Endothelial cell of umbilical vein (primary cell): ENCODE data around the gene PRKAG2. TPM values are rescaled to one million over a fixed set of nuclear protein-coding genes. Genes with fewer than 3 reads are reported as not detected.

ENCODE experiments used
- BruUV-seq: library from RNA; stranded (reverse); fragments of 400-500 nt; replicated peaks from 2 replicates; lab custom pipeline; 2021; lab: Mats Ljungman, UMichigan
- CTCF ChIA-PET: fragments of 300-600, 350-600 bp; sonication (Branson Sonifier 250); formaldehyde crosslinking; loops from one replicate; lab custom pipeline; 2021; ENCODE audit warnings: antibody characterized with exemption, inconsistent platforms; lab: Charles Lee
- POLR2A ChIA-PET: fragments of 300-600, 350-600 bp; sonication (Branson Sonifier 250); formaldehyde crosslinking; loops from one replicate; lab custom pipeline; 2021; ENCODE audit warnings: antibody characterized with exemption, inconsistent platforms; lab: Charles Lee
- DNase-seq: peaks from one replicate; pipeline ENCODE4 v3.0.0-alpha.2; 2011; ENCODE audit warnings: low read depth, low spot score
- FAIRE-seq: peaks from 2 replicates; lab custom pipeline; 2011; peaks lifted over from hg19 to GRCh38; lab: Jason Lieb, UNC
- H2AFZ ChIP-seq: 2 replicates; pipeline ENCODE4 v1.6.0; 2012; ENCODE audit warnings: low read depth, low read length, control low read depth, inconsistent platforms
- H3K27ac ChIP-seq: 2 replicates; pipeline ENCODE4 v1.5.1; 2011; ENCODE audit warnings: low read depth, mild to moderate bottlenecking, control low read depth, low read length, moderate library complexity; ENCODE audit not compliant: insufficient read depth
- H3K27me3 ChIP-seq, 2 experiments: 2 replicates each; pipeline versions ENCODE4 v1.6.0 to v1.6.1; 2011; ENCODE audit warnings: low read length in 2 of 2, mixed read lengths in 1 of 2; ENCODE audit not compliant: control insufficient read depth in 2 of 2, insufficient read depth in 2 of 2
- H3K36me3 ChIP-seq, 2 experiments: 2 replicates in 1 of 2; 3 replicates in 1 of 2; pipeline ENCODE4 v1.5.1; 2011; ENCODE audit warnings: low read length in 2 of 2, mild to moderate bottlenecking in 1 of 2, moderate library complexity in 1 of 2; ENCODE audit not compliant: control insufficient read depth in 2 of 2, insufficient read depth in 2 of 2; ENCODE audit errors: extremely low read depth in 1 of 2
- H3K4me1 ChIP-seq: 3 replicates; pipeline ENCODE4 v1.5.1; 2011; ENCODE audit warnings: mild to moderate bottlenecking, low read length; ENCODE audit not compliant: control insufficient read depth, insufficient read depth; ENCODE audit errors: extremely low read depth
- H3K4me2 ChIP-seq: 2 replicates; pipeline ENCODE4 v1.6.1; 2011; ENCODE audit warnings: low read length, control low read depth, mixed read lengths; ENCODE audit not compliant: insufficient read depth
- H3K4me3 ChIP-seq, 3 experiments: fragments of 200-600 bp in 1 of 3; sonication (generic), shearing (Covaris generic) in 1 of 3; replicated peaks in 1 of 3; 2 replicates each; pipeline ENCODE4 v1.5.1; 2011 to 2016; ENCODE audit warnings: control low read depth in 3 of 3, low read length in 3 of 3, mild to moderate bottlenecking in 2 of 3, inconsistent platforms in 1 of 3, low read depth in 1 of 3, moderate library complexity in 1 of 3; ENCODE audit not compliant: insufficient read depth in 1 of 3
- H3K79me2 ChIP-seq: 2 replicates; pipeline ENCODE4 v1.6.0; 2012; ENCODE audit warnings: low read length, inconsistent platforms; ENCODE audit not compliant: control insufficient read depth, insufficient read depth
- H3K9ac ChIP-seq: replicated peaks from 2 replicates; pipeline ENCODE3; 2011; ENCODE audit warnings: low read length, control low read depth; ENCODE audit not compliant: insufficient read depth; ENCODE audit errors: extremely low read depth
- H3K9me1 ChIP-seq: replicated peaks from 3 replicates; pipeline ENCODE4 v1.6.0; 2011; ENCODE audit warnings: mild to moderate bottlenecking, low read length; ENCODE audit not compliant: control insufficient read depth, insufficient read depth; ENCODE audit errors: extremely low read depth
- H3K9me3 ChIP-seq: replicated peaks from 2 replicates; pipeline ENCODE4 v1.5.1; 2012; ENCODE audit warnings: low read length, inconsistent platforms; ENCODE audit not compliant: control insufficient read depth, insufficient read depth
- H4K20me1 ChIP-seq: replicated peaks from 2 replicates; pipeline ENCODE3; 2011; ENCODE audit warnings: mild to moderate bottlenecking, low read length; ENCODE audit not compliant: control insufficient read depth, insufficient read depth; ENCODE audit errors: extremely low read depth
- EZH2 ChIP-seq: IDR thresholded peaks from 2 replicates; pipeline ENCODE4 v1.6.1; 2012; ENCODE audit warnings: borderline replicate concordance, low read depth, mild to moderate bottlenecking, moderate library complexity, low read length, inconsistent platforms; ENCODE audit not compliant: severe bottlenecking
- FOS ChIP-seq: IDR thresholded peaks from 2 replicates; pipeline ENCODE4 v1.6.1; 2011; ENCODE audit warnings: mild to moderate bottlenecking, low read length, moderate library complexity, borderline replicate concordance; ENCODE audit not compliant: insufficient read depth
- GATA2 ChIP-seq: IDR thresholded peaks from 2 replicates; pipeline ENCODE4 v1.7.0; 2011; ENCODE audit warnings: low read depth, mild to moderate bottlenecking, moderate library complexity, mixed read lengths, low read length; ENCODE audit not compliant: insufficient read length, insufficient read depth
- JUN ChIP-seq: IDR thresholded peaks from 2 replicates; pipeline ENCODE4 v1.6.1; 2011; ENCODE audit warnings: borderline replicate concordance, low read depth; ENCODE audit not compliant: insufficient read length, insufficient read depth
- MYC ChIP-seq: IDR thresholded peaks from one replicate; pipeline ENCODE4 v1.6.1; 2011; ENCODE audit warnings: mild to moderate bottlenecking, low read depth, low read length
- POLR2A ChIP-seq: IDR thresholded peaks from 2 replicates; pipeline ENCODE4 v1.6.1; 2012; ENCODE audit warnings: low read depth, mild to moderate bottlenecking, control low read depth, low read length
- POLR2AphosphoS5 ChIP-seq: IDR thresholded peaks from 2 replicates; pipeline ENCODE4 v1.6.1; 2012; ENCODE audit warnings: low read depth, mild to moderate bottlenecking, control low read depth, low read length, moderate library complexity; ENCODE audit not compliant: insufficient read depth
- dilution Hi-C: fragments of 300-500 bp; cut with MboI; formaldehyde crosslinking; loops from one replicate; pipeline ENCODE4 v1.15.0; 2019; ENCODE audit warnings: low sequenced_read_pairs; ENCODE audit not compliant: extremely low pct_ligation_motif_present
- intact Hi-C: fragments of 100-400 bp; cut with micrococcal nuclease; formaldehyde crosslinking; loops from one replicate; pipeline ENCODE4 v1.10.0; 2022
- polyA plus RNA-seq, 4 experiments: library from polyadenylated mRNA; depleted of rRNA in 3 of 4; stranded (reverse) in 3 of 4; unstranded in 1 of 4; fragments of >200 nt; gene quantifications; 2 replicates each; pipeline versions ENCODE4 v1.2.1 to v1.2.3, GENCODE V29; 2011 to 2012; ENCODE audit warnings: missing spikeins in 1 of 4
- total RNA-seq: library from RNA; stranded (reverse); gene quantifications from 2 replicates; pipeline ENCODE4 v1.2.3, GENCODE V29; 2021
- TF ChIP-seq, protein P1 (sequence below): IDR thresholded peaks from 2 replicates; pipeline ENCODE4 v1.6.1; 2011; ENCODE audit not compliant: insufficient read depth, insufficient read length
- TF ChIP-seq, protein P2 (sequence below), 2 donors: IDR thresholded peaks; 1 replicate in 1 of 2; 2 replicates in 1 of 2; pipeline ENCODE4 v1.5.1; 2011; ENCODE audit warnings: low read length in 2 of 2, mild to moderate bottlenecking in 2 of 2, moderate library complexity in 2 of 2, control low read depth in 1 of 2, inconsistent platforms in 1 of 2, low read depth in 1 of 2; ENCODE audit not compliant: insufficient read depth in 1 of 2; ENCODE audit errors: extremely low read depth in 1 of 2

The PRKAG2 gene
- total and polyA plus RNA-seq, 2 donors (not counting 3 experiments of a cell fraction or from before 2014, with no cell fraction given), result 19.3 to 51.5 TPM

DNA sequence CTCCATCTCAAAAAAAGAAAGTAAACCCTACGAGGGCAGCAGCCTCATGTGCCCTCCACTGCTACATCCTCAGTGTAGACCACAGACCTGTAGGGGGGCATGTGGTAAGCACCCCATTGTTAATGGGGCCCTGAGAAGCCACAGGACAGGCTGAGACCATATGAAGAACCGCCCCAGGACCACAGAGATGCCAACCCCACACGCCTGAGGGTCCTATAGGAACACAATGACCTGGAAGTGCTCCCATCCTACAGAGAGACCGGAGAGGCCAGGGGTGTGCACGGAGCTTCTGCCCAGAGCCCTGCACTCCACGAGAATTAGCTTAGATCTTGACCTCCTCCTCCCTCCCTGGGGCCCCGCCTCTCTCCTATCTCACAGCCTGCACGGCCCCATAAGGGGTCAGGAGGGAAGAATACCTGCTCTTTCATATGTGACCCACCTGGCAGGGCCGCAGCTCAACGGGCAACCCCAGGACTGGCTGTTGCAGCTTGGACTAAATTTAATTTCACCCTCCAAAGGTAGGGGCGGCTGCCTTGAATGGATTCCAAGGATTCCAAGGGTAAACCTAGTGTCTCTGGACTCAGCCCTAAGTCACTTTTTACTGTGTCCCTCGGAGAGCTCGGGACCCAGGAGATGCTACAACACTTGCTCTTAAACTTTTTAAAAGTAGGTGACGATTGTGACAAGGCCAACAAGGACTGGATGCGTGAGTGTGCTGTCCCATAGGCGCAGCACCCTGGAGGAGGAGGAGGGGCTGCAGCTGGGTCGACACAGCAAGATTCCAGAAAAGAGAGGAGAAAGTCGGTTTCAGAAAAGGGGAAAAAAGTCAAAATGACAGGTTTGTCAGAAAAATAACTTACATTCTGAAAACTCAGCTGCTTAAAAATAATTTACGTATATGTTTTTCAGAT is 24.2 kb downstream of the PRKAG2 start:
- H3K36me3 ChIP-seq, result no peaks in the 10 kb centered on the region
- H3K4me1 ChIP-seq, result no peaks in the 10 kb centered on the region
- H3K27me3 ChIP-seq, result no peaks in the 10 kb centered on the region
- no peaks in the 10 kb centered on the region for H4K20me1 ChIP-seq
- no peak overlapping the region for H3K4me2 ChIP-seq
- no peaks in the 10 kb centered on the region for H3K9me1 ChIP-seq
- TF ChIP-seq GATA2 (no peak), POLR2AphosphoS5 (no peak), POLR2A (no peak), MYC (no peak), EZH2 (no peak), JUN (no peak), FOS (no peak)
- TF ChIP-seq, protein P1, sequence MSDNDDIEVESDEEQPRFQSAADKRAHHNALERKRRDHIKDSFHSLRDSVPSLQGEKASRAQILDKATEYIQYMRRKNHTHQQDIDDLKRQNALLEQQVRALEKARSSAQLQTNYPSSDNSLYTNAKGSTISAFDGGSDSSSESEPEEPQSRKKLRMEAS, result no peak
- TF ChIP-seq, protein P2, sequence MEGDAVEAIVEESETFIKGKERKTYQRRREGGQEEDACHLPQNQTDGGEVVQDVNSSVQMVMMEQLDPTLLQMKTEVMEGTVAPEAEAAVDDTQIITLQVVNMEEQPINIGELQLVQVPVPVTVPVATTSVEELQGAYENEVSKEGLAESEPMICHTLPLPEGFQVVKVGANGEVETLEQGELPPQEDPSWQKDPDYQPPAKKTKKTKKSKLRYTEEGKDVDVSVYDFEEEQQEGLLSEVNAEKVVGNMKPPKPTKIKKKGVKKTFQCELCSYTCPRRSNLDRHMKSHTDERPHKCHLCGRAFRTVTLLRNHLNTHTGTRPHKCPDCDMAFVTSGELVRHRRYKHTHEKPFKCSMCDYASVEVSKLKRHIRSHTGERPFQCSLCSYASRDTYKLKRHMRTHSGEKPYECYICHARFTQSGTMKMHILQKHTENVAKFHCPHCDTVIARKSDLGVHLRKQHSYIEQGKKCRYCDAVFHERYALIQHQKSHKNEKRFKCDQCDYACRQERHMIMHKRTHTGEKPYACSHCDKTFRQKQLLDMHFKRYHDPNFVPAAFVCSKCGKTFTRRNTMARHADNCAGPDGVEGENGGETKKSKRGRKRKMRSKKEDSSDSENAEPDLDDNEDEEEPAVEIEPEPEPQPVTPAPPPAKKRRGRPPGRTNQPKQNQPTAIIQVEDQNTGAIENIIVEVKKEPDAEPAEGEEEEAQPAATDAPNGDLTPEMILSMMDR (IDR thresholded peaks at IDR 0.05; ENCODE audit: extremely low read depth in 1 of 2, insufficient read depth in 1 of 2, low read depth in 1 of 2, low read length in 2 of 2), result no peak
- H3K27ac ChIP-seq, result no peak overlapping the region
- H3K4me3 ChIP-seq, result no peak overlapping the region
- H3K79me2 ChIP-seq, result no peaks in the 10 kb centered on the region
- ChIA-PET CTCF (no interaction called here), POLR2A (no interaction called here)
- H3K9ac ChIP-seq, result no peak overlapping the region
- H2AFZ ChIP-seq, result no peak overlapping the region
- H3K9me3 ChIP-seq, result no peaks in the 10 kb centered on the region
- DNase-seq (no peak), FAIRE-seq (no peak)
- intact Hi-C loops, result no loop called here
- dilution Hi-C loops, result no loop called here
- no TSS peak for BruUV-seq
